Smooth muscle cell of the brain vasculature (primary cell): Measurements from ENCODE around the gene POU2F1.
"Not testable (repeated sequence)": the region's sequence is repeated elsewhere in the genome, so short reads cannot be mapped to it uniquely, and the experiment has no call there.

Source experiments
- DNase-seq: peaks from one replicate; pipeline ENCODE4 v3.0.0-alpha.2; 2012; ENCODE audit warnings: low read depth, low spot score

Gene POU2F1

GRCh38 chr1:167314671-167315070 lies 94.0 kb downstream of the POU2F1 start:
- no peak for DNase-seq

- no peak for DNase-seq
These were observed 96.8 kb downstream of the POU2F1 start for GRCh38 chr1:167317463-167317862.

GRCh38 chr1:167319206-167319605 lies 98.5 kb downstream of the POU2F1 start:
- DNase-seq = not testable (repeated sequence)

- DNase-seq = no peak
These were observed 101.8 kb downstream of the POU2F1 start for GRCh38 chr1:167322483-167322882.

GRCh38 chr1:167325151-167325550 lies 104.5 kb downstream of the POU2F1 start:
- no peak for DNase-seq

GRCh38 chr1:167328306-167328815 lies 107.7 kb downstream of the POU2F1 start:
- DNase-seq = no peak

- no peak for DNase-seq
These were observed 108.3 kb downstream of the POU2F1 start for GRCh38 chr1:167328816-167329483.

GRCh38 chr1:167330601-167331293 lies 110.1 kb downstream of the POU2F1 start:
- DNase-seq = no peak

- no peak for DNase-seq
These were observed 111.0 kb downstream of the POU2F1 start for GRCh38 chr1:167331650-167332049.

- no peak for DNase-seq
These were observed 111.8 kb downstream of the POU2F1 start for GRCh38 chr1:167332503-167332902.

- no peak for DNase-seq
These were observed 112.4 kb downstream of the POU2F1 start for GRCh38 chr1:167333124-167333523.

GRCh38 chr1:167333703-167334102 lies 113.0 kb downstream of the POU2F1 start:
- no peak for DNase-seq

GRCh38 chr1:167339405-167339804 lies 118.7 kb downstream of the POU2F1 start:
- no peak for DNase-seq

GRCh38 chr1:167342846-167343245 lies 122.2 kb downstream of the POU2F1 start:
- no peak for DNase-seq

- DNase-seq = no peak
These were observed 123.4 kb downstream of the POU2F1 start for GRCh38 chr1:167344112-167344511.

GRCh38 chr1:167344615-167345385 lies 124.1 kb downstream of the POU2F1 start:
- no peak for DNase-seq

- no peak for DNase-seq
These were observed 124.7 kb downstream of the POU2F1 start for GRCh38 chr1:167345386-167345733.

GRCh38 chr1:167357305-167357704 lies 136.6 kb downstream of the POU2F1 start:
- no peak for DNase-seq

GRCh38 chr1:167359295-167359694 lies 138.6 kb downstream of the POU2F1 start:
- no peak for DNase-seq

GRCh38 chr1:167360120-167360519 lies 139.4 kb downstream of the POU2F1 start:
- no peak for DNase-seq

- no peak for DNase-seq
These were observed 142.0 kb downstream of the POU2F1 start for GRCh38 chr1:167362638-167363037.

- no peak for DNase-seq
These were observed 144.1 kb downstream of the POU2F1 start for GRCh38 chr1:167364826-167365225.
